ENCODE data around the gene AFG1L.

Gene AFG1L

GRCh38 chr6:108417027-108417426 is 122.2 kb downstream of the AFG1L start:
- Histone ChIP-seq H3K27ac (ENCODE audit: low read depth, low read length) (no peak overlapping the region), H3K36me3 (ENCODE audit: insufficient read depth, low read length) (no peaks in the 10 kb centered on the region), H3K27me3 (ENCODE audit: insufficient read depth, low read length) (no peaks in the 10 kb centered on the region), H3K4me3 (ENCODE audit: low read length) (no peak overlapping the region), H3K4me1 (ENCODE audit: insufficient read depth, low read length) (peaks cover 4% of the 10 kb centered on the region; the same call in 1 of the 2 replicates), H3K9ac (ENCODE audit: low read depth, low read length) (no peak overlapping the region), H3K9me3 (ENCODE audit: insufficient read depth, low read depth, low read length) (no peaks in the 10 kb centered on the region)
- 87% methylated on average over 3 of the region's 6 CpGs for WGBS

GRCh38 chr6:108419474-108419873 is 124.6 kb downstream of the AFG1L start:
- Histone ChIP-seq H3K4me3 (ENCODE audit: low read length) (no peak overlapping the region), H3K27ac (ENCODE audit: low read depth, low read length) (no peak overlapping the region), H3K9ac (ENCODE audit: low read depth, low read length) (no peak overlapping the region), H3K27me3 (ENCODE audit: insufficient read depth, low read length) (no peaks in the 10 kb centered on the region), H3K4me1 (ENCODE audit: insufficient read depth, low read length) (peaks cover 4% of the 10 kb centered on the region; the same call in 1 of the 2 replicates), H3K36me3 (ENCODE audit: insufficient read depth, low read length) (no peaks in the 10 kb centered on the region), H3K9me3 (ENCODE audit: insufficient read depth, low read depth, low read length) (no peaks in the 10 kb centered on the region)
- WGBS, result 100% methylated on average over 1 of the region's 1 CpG

- Histone ChIP-seq H3K4me3 (ENCODE audit: low read length) (no peak overlapping the region), H3K27me3 (ENCODE audit: insufficient read depth, low read length) (no peaks in the 10 kb centered on the region), H3K36me3 (ENCODE audit: insufficient read depth, low read length) (no peaks in the 10 kb centered on the region), H3K9ac (ENCODE audit: low read depth, low read length) (no peak overlapping the region), H3K4me1 (ENCODE audit: insufficient read depth, low read length) (peaks cover 4% of the 10 kb centered on the region; the same call in 1 of the 2 replicates), H3K27ac (ENCODE audit: low read depth, low read length) (no peak overlapping the region), H3K9me3 (ENCODE audit: insufficient read depth, low read depth, low read length) (no peaks in the 10 kb centered on the region)
- 58% methylated on average over 2 of the region's 2 CpGs for WGBS
Observed at GRCh38 chr6:108419934-108420609, 125.2 kb downstream of the AFG1L start.

GRCh38 chr6:108421366-108421765 is 126.5 kb downstream of the AFG1L start:
- no peak overlapping the region for H3K27ac ChIP-seq (ENCODE audit: low read depth, low read length)
- peaks cover 4% of the 10 kb centered on the region; the same call in 1 of the 2 replicates for H3K4me1 ChIP-seq (ENCODE audit: insufficient read depth, low read length)
- 95% methylated on average over 6 of the region's 6 CpGs for WGBS
- no peaks in the 10 kb centered on the region for H3K27me3 ChIP-seq (ENCODE audit: insufficient read depth, low read length)
- H3K9me3 ChIP-seq (ENCODE audit: insufficient read depth, low read depth, low read length), result no peaks in the 10 kb centered on the region
- H3K4me3 ChIP-seq (ENCODE audit: low read length), result no peak overlapping the region
- H3K9ac ChIP-seq (ENCODE audit: low read depth, low read length), result no peak overlapping the region
- H3K36me3 ChIP-seq (ENCODE audit: insufficient read depth, low read length), result no peaks in the 10 kb centered on the region

- Histone ChIP-seq H3K36me3 (ENCODE audit: insufficient read depth, low read length) (no peaks in the 10 kb centered on the region), H3K27me3 (ENCODE audit: insufficient read depth, low read length) (no peaks in the 10 kb centered on the region), H3K27ac (ENCODE audit: low read depth, low read length) (no peak overlapping the region), H3K9me3 (ENCODE audit: insufficient read depth, low read depth, low read length) (no peaks in the 10 kb centered on the region), H3K9ac (ENCODE audit: low read depth, low read length) (no peak overlapping the region), H3K4me1 (ENCODE audit: insufficient read depth, low read length) (peaks cover 4% of the 10 kb centered on the region; the same call in 1 of the 2 replicates), H3K4me3 (ENCODE audit: low read length) (no peak overlapping the region)
- 92% methylated on average over 1 of the region's 1 CpG for WGBS
Observed at GRCh38 chr6:108423982-108424705, 129.3 kb downstream of the AFG1L start.

GRCh38 chr6:108425428-108425827 is 130.6 kb downstream of the AFG1L start:
- Histone ChIP-seq H3K36me3 (ENCODE audit: insufficient read depth, low read length) (no peaks in the 10 kb centered on the region), H3K9me3 (ENCODE audit: insufficient read depth, low read depth, low read length) (no peaks in the 10 kb centered on the region), H3K4me3 (ENCODE audit: low read length) (no peak overlapping the region), H3K27me3 (ENCODE audit: insufficient read depth, low read length) (no peaks in the 10 kb centered on the region), H3K27ac (ENCODE audit: low read depth, low read length) (no peak overlapping the region), H3K9ac (ENCODE audit: low read depth, low read length) (no peak overlapping the region), H3K4me1 (ENCODE audit: insufficient read depth, low read length) (no peaks in the 10 kb centered on the region)
- 92% methylated on average over 1 of the region's 2 CpGs for WGBS

- H3K9me3 ChIP-seq (ENCODE audit: insufficient read depth, low read depth, low read length), result no peaks in the 10 kb centered on the region
- H3K4me3 ChIP-seq (ENCODE audit: low read length), result no peak overlapping the region
- WGBS, result 100% methylated on average over 1 of the region's 2 CpGs
- no peak overlapping the region for H3K9ac ChIP-seq (ENCODE audit: low read depth, low read length)
- no peaks in the 10 kb centered on the region for H3K4me1 ChIP-seq (ENCODE audit: insufficient read depth, low read length)
- no peak overlapping the region for H3K27ac ChIP-seq (ENCODE audit: low read depth, low read length)
- H3K36me3 ChIP-seq (ENCODE audit: insufficient read depth, low read length), result no peaks in the 10 kb centered on the region
- H3K27me3 ChIP-seq (ENCODE audit: insufficient read depth, low read length), result no peaks in the 10 kb centered on the region
Observed at GRCh38 chr6:108432143-108432542, 137.3 kb downstream of the AFG1L start.

GRCh38 chr6:108432792-108433191 is 137.9 kb downstream of the AFG1L start:
- Histone ChIP-seq H3K4me1 (ENCODE audit: insufficient read depth, low read length) (no peaks in the 10 kb centered on the region), H3K27ac (ENCODE audit: low read depth, low read length) (no peak overlapping the region), H3K27me3 (ENCODE audit: insufficient read depth, low read length) (no peaks in the 10 kb centered on the region), H3K36me3 (ENCODE audit: insufficient read depth, low read length) (no peaks in the 10 kb centered on the region), H3K9ac (ENCODE audit: low read depth, low read length) (no peak overlapping the region), H3K4me3 (ENCODE audit: low read length) (no peak overlapping the region), H3K9me3 (ENCODE audit: insufficient read depth, low read depth, low read length) (no peaks in the 10 kb centered on the region)
- 97% methylated on average over 3 of the region's 3 CpGs for WGBS

GRCh38 chr6:108434222-108434621 is 139.4 kb downstream of the AFG1L start:
- H3K9ac ChIP-seq (ENCODE audit: low read depth, low read length), result no peak overlapping the region
- no peak overlapping the region for H3K27ac ChIP-seq (ENCODE audit: low read depth, low read length)
- no peaks in the 10 kb centered on the region for H3K36me3 ChIP-seq (ENCODE audit: insufficient read depth, low read length)
- H3K4me1 ChIP-seq (ENCODE audit: insufficient read depth, low read length), result no peaks in the 10 kb centered on the region
- 88% methylated on average over 1 of the region's 1 CpG for WGBS
- H3K9me3 ChIP-seq (ENCODE audit: insufficient read depth, low read depth, low read length), result no peaks in the 10 kb centered on the region
- no peak overlapping the region for H3K4me3 ChIP-seq (ENCODE audit: low read length)
- no peaks in the 10 kb centered on the region for H3K27me3 ChIP-seq (ENCODE audit: insufficient read depth, low read length)

- H3K4me3 ChIP-seq (ENCODE audit: low read length), result no peak overlapping the region
- WGBS, result 90% methylated on average over 5 of the region's 5 CpGs
- no peaks in the 10 kb centered on the region for H3K4me1 ChIP-seq (ENCODE audit: insufficient read depth, low read length)
- H3K27me3 ChIP-seq (ENCODE audit: insufficient read depth, low read length), result no peaks in the 10 kb centered on the region
- H3K36me3 ChIP-seq (ENCODE audit: insufficient read depth, low read length), result no peaks in the 10 kb centered on the region
- H3K9ac ChIP-seq (ENCODE audit: low read depth, low read length), result no peak overlapping the region
- H3K27ac ChIP-seq (ENCODE audit: low read depth, low read length), result no peak overlapping the region
- H3K9me3 ChIP-seq (ENCODE audit: insufficient read depth, low read depth, low read length), result no peaks in the 10 kb centered on the region
Observed at GRCh38 chr6:108435391-108435790, 140.5 kb downstream of the AFG1L start.

- Histone ChIP-seq H3K4me1 (ENCODE audit: insufficient read depth, low read length) (no peaks in the 10 kb centered on the region), H3K4me3 (ENCODE audit: low read length) (no peak overlapping the region), H3K36me3 (ENCODE audit: insufficient read depth, low read length) (no peaks in the 10 kb centered on the region), H3K9me3 (ENCODE audit: insufficient read depth, low read depth, low read length) (no peaks in the 10 kb centered on the region), H3K9ac (ENCODE audit: low read depth, low read length) (no peak overlapping the region), H3K27ac (ENCODE audit: low read depth, low read length) (no peak overlapping the region), H3K27me3 (ENCODE audit: insufficient read depth, low read length) (no peaks in the 10 kb centered on the region)
- WGBS, result 96% methylated on average over 2 of the region's 2 CpGs
Observed at GRCh38 chr6:108436771-108437170, 141.9 kb downstream of the AFG1L start.
